HG02943 (cell line): ENCODE data around the gene PSMD6.

Source experiments
- ATAC-seq: cut with Tn5 transposase; IDR thresholded peaks from one replicate; pipeline ENCODE4 v1.9.1; 2021; ENCODE audit warnings: mild to moderate bottlenecking, low read depth, moderate library complexity; ENCODE audit not compliant: unreplicated experiment

PSMD6 gene

GRCh38 chr3:64011685-64012084, 11.6 kb downstream of the PSMD6 start:
- no peak for ATAC-seq

DNA sequence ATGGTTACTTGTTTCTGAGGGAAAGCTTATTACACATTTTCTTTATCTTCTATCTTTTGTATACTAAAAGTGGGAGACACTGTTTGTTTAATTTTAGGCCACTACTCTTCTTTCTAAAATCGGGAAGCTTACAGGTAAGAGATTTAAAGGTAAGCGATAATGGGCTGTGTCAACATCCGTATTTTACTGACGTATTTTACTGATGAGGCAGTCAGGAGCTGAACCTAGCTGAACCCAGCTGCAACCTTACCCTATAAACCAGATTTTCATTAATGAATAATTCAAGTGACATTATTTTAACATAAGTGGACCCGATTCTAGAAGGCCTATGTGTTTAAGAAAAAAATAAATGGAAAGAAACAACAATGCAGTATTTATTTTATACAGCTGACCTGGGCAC, 13.1 kb downstream of the PSMD6 start:
- no peak for ATAC-seq

DNA sequence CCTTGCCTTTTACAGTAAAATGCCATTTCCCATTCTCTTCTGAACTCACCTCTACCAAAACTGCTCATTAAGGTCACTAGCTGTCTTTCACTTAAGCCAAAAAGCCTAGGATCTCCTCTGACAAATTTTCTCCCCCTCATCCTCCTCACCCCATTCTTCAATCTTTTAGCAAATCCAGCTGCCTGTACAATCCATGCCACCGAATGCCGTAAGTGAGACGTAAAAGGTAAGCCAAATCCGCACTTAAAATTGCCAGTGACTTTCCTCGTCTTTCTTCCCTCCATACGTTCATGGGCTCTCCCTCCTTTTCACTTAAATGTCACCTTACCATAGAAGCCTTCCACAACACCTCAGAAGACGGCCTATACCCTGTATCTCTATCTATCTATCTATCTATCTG, 13.8 kb downstream of the PSMD6 start:
- no peak for ATAC-seq

DNA sequence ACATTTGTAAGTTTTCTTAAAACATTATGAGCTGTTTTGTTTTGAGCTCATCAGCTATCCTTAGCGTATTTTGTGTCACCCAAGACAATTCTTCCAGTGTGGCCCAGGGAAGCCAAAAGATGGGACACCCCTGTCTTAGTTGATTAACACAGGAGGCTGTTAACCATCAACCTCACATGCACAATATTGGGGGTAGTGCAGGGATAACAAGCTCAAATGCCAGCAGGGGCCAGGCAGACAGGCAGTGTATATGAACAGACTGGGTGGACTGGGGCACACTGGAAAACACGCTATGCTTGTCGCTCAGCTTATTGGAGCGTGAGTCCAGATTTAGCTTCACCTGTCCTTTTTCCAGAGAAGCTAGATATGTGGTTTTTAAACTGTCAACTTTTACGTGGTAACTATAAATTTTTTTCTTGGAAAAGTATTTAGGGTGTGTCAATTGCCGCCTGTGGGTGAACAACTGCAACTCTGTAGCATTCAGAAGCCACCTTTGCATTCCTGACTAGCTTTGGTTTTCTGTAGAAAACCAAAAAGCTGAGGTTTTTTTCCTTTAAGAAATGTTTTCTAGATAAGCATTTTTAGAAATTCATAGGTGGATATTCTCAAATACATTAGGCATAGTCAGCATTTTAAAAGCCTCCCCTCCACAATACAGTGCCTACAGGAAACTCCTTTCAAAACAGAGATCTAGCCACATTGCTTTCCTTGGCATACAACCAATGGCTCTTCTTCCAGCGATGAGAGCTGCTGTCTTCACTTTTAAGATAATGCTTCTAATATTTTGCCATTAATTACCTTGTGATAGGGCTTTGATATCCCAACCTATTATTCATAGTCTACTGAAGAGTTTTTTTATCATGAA, 14.6 kb downstream of the PSMD6 start:
- no peak for ATAC-seq

DNA sequence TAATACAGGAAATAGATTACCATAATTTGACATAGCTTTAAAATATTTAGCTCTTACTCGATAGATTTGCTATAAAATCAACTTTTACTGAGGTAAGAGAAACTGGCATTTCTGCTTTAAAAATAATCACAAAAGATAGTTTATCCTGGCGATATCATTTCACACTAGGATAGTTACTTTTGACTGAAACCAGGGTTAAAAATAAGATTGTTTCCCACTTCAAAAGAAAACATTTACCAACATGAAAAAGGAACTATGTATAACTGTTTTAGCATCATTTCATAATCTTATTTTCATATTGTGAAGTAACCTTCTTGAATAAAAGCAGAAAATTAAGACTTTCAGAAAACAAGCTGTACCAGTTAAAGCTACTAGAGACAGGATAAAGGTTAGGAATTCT, 15.3 kb downstream of the PSMD6 start:
- ATAC-seq, result no peak

- ATAC-seq, result no peak
Measured at GRCh38 chr3:64003589-64003988, 19.7 kb downstream of the PSMD6 start.

DNA sequence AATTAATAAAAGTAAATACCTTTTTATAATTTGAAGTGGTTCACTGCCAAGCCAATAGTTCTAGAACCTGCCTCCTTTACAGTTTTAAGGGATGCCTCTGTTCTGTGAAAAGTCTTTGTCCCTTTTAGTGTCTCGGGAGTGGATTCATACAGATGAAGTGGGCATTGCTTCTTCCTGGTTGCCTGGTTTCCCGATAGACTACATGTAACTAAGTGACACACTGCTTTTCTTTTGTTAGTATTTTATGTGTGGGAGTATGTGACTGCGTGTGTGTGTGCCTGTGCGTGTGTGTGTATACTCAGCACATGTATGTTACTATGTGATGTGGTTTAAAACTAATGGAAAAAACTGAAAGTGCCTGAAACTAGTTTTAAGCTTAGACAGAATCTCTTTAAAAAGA, 21.1 kb downstream of the PSMD6 start:
- ATAC-seq, result no peak

DNA sequence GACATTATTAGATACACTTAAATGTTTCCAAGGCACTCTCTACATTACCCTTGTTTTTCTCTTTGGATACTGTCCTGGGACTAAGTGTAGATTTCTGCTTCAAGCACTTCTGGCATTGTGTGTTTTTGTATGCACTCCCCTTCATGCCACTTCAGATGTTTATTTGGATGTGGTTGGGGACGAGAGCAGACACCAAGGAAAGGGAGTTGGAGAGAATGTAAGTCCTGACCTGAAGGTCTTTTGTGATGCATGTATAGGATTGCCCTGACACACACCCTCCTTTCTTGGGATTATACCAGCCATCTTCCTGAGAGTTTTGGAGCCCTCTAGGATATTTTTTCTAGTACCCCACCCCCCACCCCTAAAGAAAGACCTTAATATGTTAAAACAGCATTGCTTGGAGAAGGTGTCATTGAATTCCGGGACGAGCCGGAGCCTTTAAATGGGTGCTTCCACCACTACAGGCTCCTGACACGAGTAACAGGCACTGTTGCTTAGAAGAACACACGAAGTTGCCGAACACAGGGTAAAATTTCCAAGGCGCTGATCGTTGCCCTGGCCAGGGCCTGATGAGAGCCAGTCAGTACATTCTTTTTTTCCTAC, 22.7 kb downstream of the PSMD6 start:
- ATAC-seq, result no peak

DNA sequence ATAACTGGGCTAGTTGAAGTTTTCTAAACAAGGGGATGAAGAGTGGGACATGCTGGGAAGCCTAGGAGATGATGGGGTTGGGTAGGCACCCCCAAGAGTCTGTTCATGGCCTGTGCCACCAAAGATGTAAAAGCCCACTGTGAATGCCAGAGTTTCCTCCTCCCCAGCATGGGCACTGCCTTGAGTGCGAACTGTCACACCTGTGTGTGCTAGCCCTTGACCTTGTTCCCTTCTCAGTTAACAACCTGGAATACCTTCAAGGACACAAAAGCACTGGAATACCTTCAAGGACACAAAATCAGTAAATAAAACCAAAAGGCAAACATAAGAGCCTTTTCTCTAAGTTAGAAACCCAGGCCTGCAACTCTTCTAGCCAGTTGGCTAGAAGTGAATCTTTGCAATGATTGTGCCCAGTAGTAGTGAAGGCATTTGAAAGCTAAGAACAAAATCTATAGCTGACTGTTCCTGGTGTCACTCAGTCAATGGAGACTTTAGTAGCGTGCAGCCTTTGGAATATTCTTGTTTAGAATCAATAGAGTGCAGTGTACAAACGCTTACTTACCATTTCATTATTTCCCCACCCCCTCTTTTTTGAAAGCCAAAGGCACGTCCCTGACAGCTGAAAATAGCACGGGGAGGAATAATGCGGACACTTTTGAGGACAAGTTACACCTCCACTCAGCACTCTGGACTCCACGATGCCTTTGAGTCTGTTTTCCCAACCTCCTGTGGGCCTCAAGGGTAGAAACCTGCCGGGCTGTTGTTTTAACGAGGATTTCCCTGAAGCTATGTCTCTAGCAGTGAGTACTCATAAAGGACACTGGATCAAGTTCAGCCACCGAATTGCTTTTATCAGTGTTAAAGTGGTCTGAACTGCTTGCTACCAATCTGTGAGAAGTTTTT, 24.2 kb downstream of the PSMD6 start:
- ATAC-seq, result no peak

GRCh38 chr3:63995086-63995485, 28.2 kb downstream of the PSMD6 start:
- ATAC-seq, result no peak

- peak; percentile 91 for ATAC-seq
Measured at GRCh38 chr3:63993653-63994079, 29.6 kb downstream of the PSMD6 start.

DNA sequence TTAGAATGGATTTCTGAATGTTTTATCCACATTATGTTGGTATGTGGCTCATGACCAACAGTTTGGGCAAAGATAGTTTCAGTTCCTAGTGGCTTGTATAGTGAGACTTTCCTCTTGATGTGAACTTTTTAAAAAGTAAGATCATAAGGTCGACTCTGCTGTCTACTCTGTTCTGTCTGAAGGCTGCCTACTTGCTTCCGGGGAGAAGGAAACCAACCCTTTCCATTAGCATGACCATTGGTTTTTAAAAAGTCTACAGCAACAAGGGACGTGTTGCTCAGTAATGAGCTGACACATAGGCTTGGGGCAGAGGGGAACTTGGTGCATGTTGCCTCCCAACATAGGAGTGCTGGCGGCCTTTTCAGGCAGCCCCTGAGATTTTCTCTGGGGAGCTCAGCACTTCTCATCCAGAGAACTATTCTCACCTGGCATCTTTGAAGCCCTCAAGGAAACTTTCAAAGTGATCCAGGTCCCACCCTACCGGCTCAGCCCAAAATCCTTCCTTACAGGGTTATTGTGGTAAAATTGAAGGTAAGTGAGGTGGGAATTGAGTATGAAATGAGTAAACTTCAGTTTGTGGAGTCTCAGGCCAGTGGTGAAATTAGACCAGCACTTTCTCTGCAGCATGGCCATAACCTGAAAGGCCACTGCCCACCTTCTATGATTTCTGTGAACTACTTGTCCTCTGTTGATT, 30.6 kb downstream of the PSMD6 start:
- ATAC-seq, result no peak

DNA sequence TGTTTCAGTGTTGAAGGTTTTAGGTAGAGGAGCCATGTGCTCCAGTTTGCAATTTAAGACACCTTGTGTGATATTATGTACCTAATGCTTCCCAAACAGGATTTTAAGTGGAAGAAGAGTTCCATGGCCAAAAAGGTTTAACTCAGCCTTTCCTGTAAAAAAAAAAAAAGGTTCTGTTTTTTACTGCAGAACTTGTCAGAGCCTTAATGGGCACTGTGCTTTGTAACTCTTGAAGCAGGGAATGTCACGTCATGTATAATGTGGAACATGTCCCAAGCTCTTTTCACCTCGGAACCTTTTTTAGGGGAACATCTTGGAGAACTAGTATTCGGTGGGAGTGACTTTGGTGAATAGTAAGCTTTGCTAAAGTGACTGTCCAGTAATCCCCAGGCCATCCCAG, 31.6 kb downstream of the PSMD6 start:
- no peak for ATAC-seq

GRCh38 chr3:63990733-63991132, 32.6 kb downstream of the PSMD6 start:
- no peak for ATAC-seq

DNA sequence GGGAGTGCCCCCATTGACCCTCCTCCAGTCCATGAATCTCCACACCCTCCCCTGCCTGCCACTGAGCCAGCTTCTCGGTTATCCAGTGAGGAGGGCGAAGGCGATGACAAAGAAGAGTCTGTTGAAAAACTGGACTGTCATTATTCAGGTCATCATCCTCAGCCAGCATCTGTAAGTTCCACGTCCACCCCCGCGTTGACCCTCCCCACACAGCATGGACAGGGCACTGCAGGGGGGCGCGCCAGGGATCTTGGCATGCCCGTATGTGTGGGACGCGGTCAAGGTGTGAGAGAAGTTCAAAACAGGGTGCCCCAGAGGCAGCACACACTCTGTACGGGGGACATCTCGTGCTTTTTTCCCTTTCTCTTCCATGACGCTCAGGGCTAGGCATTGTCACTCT, 33.1 kb downstream of the PSMD6 start:
- ATAC-seq, result no peak

GRCh38 chr3:63988943-63989342, 34.4 kb downstream of the PSMD6 start:
- ATAC-seq, result no peak

- ATAC-seq, result no peak
Measured at GRCh38 chr3:63986831-63987230, 36.5 kb downstream of the PSMD6 start.

DNA sequence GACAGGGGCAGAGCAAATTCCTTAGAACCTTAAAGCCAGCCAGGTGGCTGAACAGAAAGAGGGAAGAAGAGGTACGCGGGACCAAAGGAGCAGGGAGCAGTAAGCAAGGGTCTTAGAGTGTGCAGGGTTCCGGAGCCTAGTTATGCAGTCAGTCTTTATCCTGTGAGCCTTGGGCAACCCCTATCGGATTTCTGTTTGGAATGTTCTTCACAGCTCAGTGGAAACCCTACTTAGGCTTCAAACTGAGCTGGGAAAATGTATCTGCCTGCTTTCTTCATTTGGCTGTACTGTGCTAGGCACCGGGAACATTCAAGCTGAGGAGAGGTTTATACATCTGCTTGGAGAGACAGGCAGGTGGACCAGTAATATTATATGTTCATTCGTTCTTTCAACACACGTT, 37.1 kb downstream of the PSMD6 start:
- no peak for ATAC-seq

- no peak for ATAC-seq
Measured at GRCh38 chr3:63984391-63984790, 38.9 kb downstream of the PSMD6 start.

DNA sequence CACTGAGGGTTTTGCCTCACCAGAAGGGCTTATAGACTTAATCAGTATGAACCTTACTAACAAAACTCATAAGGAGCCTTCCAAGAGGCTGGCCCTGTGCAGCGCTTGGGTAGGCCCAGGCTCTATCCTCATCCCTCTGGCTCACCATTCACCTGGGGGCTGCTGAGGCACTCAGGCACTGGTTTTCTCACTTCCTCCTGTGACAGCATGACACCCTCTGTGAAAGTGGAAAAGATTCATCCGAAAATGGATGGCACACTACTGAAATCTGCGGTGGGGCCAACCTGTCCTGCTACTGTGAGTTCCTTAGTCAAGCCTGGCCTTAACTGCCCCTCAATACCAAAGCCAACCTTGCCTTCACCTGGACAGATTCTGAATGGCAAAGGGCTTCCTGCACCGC, 41.3 kb downstream of the PSMD6 start:
- ATAC-seq, result no peak
